ENCODE measurements around the gene HARBI1. TPM values are rescaled to one million over a fixed set of nuclear protein-coding genes. Genes with fewer than 3 reads are reported as not detected.
"Not testable (repeated sequence)": the region's sequence is repeated elsewhere in the genome, so short reads cannot be mapped to it uniquely, and the experiment has no call there.

HARBI1 gene
- total RNA-seq, 1 donor from 2014 or later: 1.5 TPM

DNA sequence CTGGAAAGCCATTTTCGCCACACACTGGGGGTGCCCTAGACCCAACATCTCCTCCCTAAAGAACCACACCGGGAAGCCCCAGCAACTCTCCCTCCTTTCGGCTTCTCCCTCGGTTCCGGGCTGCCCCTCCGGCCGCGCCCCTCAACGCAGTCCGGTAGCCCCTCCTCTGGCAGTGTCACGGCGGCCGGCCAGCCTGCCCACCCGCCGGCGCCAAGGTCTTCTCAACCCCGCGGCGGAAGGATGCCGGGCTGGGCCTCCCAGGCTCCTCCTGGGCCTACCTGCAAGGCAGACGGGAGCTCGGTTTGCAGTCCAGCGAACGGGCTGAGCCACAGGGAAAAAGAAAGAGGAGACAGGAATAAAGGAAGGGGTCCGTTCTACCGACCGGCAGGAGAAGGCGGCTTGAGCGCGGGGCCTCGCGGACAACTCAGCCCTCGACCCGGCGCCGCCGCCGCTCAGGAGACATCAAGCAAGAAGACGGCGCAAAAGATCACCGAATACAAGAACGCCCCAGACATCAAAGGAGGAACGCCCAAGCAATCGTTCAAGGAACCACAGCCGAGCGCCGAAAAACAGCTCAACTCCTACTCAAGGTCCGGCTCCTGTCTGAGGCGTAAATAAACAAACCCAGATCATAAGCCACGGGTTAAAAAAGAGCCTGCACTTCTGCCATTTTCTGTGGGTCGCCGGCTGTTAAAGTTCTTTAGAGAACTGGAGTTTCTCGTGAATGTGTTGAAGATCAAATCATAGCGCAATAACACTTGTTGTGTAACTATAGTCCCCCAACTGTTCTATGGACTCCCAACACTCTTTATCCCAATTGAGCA, 23.3 kb downstream of the HARBI1 start, which contains the start of gene AMBRA1:
Gene AMBRA1, minus strand, starts transcription at position 474 of the 824 bp plus-strand sequence. CDS start 45,643 bp downstream, outside the sequence.
- H3K36me3 ChIP-seq: no peaks in the 10 kb centered on the region
- DNase-seq (ENCODE audit: extremely low spot score in 2 of 2): no peak
- peak within 1 kb of the TSS; percentile 77 to 97 for H3K4me3 ChIP-seq
- intact Hi-C loops (cut with DNase I): no loop called here
- H3K9me3 ChIP-seq: no peaks in the 10 kb centered on the region
- H3K27me3 ChIP-seq: no peaks in the 10 kb centered on the region
- TF ChIP-seq POLR2A (IDR thresholded peaks at IDR 0.05) (peak in 1 of 2 donors; percentile 31), POLR2AphosphoS5 (IDR thresholded peaks at IDR 0.05; ENCODE audit: insufficient read depth in 1 of 2, low read depth in 1 of 2) (peak; percentile 82 to 90), CTCF (IDR thresholded peaks at IDR 0.05) (no peak)
- peaks cover 48% of the 10 kb centered on the region for H3K4me1 ChIP-seq
- H3K27ac ChIP-seq: peak within 1 kb of the TSS; percentile 83

DNA sequence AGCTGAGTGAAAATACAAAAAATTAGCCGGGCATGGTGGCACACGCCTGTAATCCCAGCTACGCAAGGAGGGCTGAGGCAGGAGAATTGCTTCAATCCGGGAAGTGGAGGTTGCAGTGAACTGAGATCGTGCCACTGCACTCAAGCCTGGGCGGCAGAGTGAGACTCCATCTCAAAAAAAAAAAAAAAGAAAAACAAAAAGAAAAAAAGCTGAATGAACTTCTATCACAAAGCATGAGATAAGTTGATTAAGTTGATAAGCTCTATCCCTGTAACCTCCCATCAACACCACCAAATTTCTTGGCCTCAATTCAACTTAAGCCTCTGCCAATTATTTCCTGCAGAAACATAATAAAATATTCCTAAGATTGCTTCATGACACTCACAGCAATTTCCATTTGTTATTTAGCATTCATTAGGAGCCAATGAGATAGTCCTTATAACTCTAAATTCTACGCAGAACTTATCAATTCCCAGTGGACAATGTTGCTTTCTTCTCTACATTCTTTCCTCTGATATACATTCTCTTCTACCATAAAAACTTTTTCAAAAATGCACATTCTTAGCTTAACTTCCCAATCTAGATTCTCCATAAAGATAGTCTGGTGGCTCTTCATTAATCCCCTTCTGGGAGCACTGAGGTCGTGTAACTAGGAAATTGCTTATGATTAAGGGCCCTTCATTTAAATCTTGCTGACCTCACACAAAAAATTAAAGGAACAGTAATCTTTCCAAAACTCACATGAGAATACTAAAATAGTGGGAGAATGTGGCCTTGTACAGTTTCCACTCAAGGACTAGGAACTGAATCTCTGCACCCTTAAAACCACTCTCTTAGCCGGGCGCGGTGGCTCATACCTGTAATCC, 26.1 kb downstream of the HARBI1 start:
- no peak overlapping the region for H3K4me3 ChIP-seq

GRCh38 chr11:46588915-46589314, 28.1 kb downstream of the HARBI1 start:
- no peaks in the 10 kb centered on the region for H3K36me3 ChIP-seq
- no peaks in the 10 kb centered on the region for H3K9me3 ChIP-seq
- H3K4me1 ChIP-seq: peaks cover 52% of the 10 kb centered on the region
- no peak for DNase-seq (ENCODE audit: extremely low spot score in 2 of 2)
- intact Hi-C loops (cut with DNase I): no loop called here
- H3K4me3 ChIP-seq: no peak overlapping the region
- no peak overlapping the region for H3K27ac ChIP-seq
- no peaks in the 10 kb centered on the region for H3K27me3 ChIP-seq
- TF ChIP-seq CTCF (IDR thresholded peaks at IDR 0.05): no peak
- TF ChIP-seq POLR2A (IDR thresholded peaks at IDR 0.05): no peak

More for the DNA sequence above, 26.1 kb downstream of the HARBI1 start:
- intact Hi-C loops (cut with DNase I): no loop called here
- no peaks in the 10 kb centered on the region for H3K9me3 ChIP-seq
- H3K27me3 ChIP-seq: no peaks in the 10 kb centered on the region
- TF ChIP-seq CTCF (IDR thresholded peaks at IDR 0.05) (no peak), POLR2AphosphoS5 (IDR thresholded peaks at IDR 0.05; ENCODE audit: insufficient read depth in 1 of 2, low read depth in 1 of 2) (no peak), POLR2A (IDR thresholded peaks at IDR 0.05) (no peak)
- H3K4me1 ChIP-seq: peaks cover 57% of the 10 kb centered on the region
- H3K36me3 ChIP-seq: no peaks in the 10 kb centered on the region
- H3K27ac ChIP-seq: peak overlapping the region; percentile 4
- no peak for DNase-seq (ENCODE audit: extremely low spot score in 2 of 2)

- no peak for TF ChIP-seq POLR2A (IDR thresholded peaks at IDR 0.05)
- TF ChIP-seq POLR2AphosphoS5 (IDR thresholded peaks at IDR 0.05; ENCODE audit: insufficient read depth in 1 of 2, low read depth in 1 of 2): no peak
- H3K9me3 ChIP-seq: no peaks in the 10 kb centered on the region
- H3K4me1 ChIP-seq: peaks cover 51% of the 10 kb centered on the region
- intact Hi-C loops (cut with DNase I): no loop called here
- no peak for DNase-seq (ENCODE audit: extremely low spot score in 2 of 2)
- H3K27ac ChIP-seq: no peak overlapping the region
- H3K36me3 ChIP-seq: no peaks in the 10 kb centered on the region
- no peaks in the 10 kb centered on the region for H3K27me3 ChIP-seq
- no peak overlapping the region for H3K4me3 ChIP-seq
These were observed 28.9 kb downstream of the HARBI1 start for GRCh38 chr11:46588131-46588530.

- H3K27me3 ChIP-seq, H3K4me3 ChIP-seq, H3K4me1 ChIP-seq: not testable (repeated sequence)
These were observed 33.5 kb downstream of the HARBI1 start for GRCh38 chr11:46583513-46583912.

More at GRCh38 chr11:46583513-46583912, 33.5 kb downstream of the HARBI1 start:
- DNase-seq (ENCODE audit: extremely low spot score in 2 of 2); H3K27ac ChIP-seq; H3K9me3 ChIP-seq; H3K36me3 ChIP-seq; intact Hi-C loops (cut with DNase I): not testable (repeated sequence)

Measured in vagina (tissue), 2 donors.